ENCODE data around the gene NACC1.

DNA sequence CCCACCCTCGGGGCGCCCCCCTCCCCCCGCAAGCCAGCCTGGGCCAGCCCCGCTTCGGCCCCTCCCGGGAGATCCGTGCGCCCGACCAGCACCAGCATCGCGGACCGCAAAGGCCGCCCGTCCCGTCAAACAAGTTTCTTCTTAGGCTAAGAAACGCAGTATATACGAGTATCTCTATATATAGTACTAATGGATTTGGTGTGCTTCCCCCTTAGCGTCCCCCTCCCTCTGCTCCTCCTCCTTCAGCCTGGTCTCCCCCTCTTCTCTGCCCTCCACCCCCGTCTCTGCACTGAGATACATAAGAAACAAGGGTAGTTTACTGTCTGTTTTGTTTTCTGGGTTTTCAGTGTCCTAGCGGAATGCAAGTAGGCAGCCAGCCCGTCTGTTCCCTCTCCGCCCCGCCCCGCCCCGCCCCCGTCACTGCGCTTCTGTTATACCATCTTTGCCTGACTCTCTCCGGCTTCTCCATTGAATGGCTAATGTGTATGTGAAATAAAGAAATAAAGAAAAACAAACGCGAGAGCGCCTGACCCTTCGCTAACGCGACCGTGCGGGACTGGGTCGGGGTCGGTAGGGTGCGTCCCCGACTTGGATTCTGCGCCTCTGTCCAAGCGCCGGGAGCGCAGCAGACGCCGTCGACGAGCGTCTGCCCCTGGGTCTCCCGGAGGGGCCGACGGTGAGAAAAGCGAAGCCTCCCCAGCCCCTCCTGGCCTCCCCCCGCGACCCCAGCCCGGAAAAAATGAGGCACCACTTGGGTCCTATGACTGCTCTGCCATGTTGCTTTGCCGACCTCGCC lies 19.6 kb upstream of the NACC1 start:
- TF ChIP-seq, protein P1, sequence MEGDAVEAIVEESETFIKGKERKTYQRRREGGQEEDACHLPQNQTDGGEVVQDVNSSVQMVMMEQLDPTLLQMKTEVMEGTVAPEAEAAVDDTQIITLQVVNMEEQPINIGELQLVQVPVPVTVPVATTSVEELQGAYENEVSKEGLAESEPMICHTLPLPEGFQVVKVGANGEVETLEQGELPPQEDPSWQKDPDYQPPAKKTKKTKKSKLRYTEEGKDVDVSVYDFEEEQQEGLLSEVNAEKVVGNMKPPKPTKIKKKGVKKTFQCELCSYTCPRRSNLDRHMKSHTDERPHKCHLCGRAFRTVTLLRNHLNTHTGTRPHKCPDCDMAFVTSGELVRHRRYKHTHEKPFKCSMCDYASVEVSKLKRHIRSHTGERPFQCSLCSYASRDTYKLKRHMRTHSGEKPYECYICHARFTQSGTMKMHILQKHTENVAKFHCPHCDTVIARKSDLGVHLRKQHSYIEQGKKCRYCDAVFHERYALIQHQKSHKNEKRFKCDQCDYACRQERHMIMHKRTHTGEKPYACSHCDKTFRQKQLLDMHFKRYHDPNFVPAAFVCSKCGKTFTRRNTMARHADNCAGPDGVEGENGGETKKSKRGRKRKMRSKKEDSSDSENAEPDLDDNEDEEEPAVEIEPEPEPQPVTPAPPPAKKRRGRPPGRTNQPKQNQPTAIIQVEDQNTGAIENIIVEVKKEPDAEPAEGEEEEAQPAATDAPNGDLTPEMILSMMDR (CRISPR knock-in tag; IDR thresholded peaks at IDR 0.05): no peak
- no peak for TF ChIP-seq NR2C2 (CRISPR knock-in tag; IDR thresholded peaks at IDR 0.05; ENCODE audit: borderline replicate concordance)
- TF ChIP-seq, protein P2, sequence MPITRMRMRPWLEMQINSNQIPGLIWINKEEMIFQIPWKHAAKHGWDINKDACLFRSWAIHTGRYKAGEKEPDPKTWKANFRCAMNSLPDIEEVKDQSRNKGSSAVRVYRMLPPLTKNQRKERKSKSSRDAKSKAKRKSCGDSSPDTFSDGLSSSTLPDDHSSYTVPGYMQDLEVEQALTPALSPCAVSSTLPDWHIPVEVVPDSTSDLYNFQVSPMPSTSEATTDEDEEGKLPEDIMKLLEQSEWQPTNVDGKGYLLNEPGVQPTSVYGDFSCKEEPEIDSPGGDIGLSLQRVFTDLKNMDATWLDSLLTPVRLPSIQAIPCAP (CRISPR knock-in tag; IDR thresholded peaks at IDR 0.05; ENCODE audit: low read depth): no peak
- no peak for TF ChIP-seq GTF2F1 (IDR thresholded peaks at IDR 0.05; ENCODE audit: low read length)
- TF ChIP-seq, protein P3, sequence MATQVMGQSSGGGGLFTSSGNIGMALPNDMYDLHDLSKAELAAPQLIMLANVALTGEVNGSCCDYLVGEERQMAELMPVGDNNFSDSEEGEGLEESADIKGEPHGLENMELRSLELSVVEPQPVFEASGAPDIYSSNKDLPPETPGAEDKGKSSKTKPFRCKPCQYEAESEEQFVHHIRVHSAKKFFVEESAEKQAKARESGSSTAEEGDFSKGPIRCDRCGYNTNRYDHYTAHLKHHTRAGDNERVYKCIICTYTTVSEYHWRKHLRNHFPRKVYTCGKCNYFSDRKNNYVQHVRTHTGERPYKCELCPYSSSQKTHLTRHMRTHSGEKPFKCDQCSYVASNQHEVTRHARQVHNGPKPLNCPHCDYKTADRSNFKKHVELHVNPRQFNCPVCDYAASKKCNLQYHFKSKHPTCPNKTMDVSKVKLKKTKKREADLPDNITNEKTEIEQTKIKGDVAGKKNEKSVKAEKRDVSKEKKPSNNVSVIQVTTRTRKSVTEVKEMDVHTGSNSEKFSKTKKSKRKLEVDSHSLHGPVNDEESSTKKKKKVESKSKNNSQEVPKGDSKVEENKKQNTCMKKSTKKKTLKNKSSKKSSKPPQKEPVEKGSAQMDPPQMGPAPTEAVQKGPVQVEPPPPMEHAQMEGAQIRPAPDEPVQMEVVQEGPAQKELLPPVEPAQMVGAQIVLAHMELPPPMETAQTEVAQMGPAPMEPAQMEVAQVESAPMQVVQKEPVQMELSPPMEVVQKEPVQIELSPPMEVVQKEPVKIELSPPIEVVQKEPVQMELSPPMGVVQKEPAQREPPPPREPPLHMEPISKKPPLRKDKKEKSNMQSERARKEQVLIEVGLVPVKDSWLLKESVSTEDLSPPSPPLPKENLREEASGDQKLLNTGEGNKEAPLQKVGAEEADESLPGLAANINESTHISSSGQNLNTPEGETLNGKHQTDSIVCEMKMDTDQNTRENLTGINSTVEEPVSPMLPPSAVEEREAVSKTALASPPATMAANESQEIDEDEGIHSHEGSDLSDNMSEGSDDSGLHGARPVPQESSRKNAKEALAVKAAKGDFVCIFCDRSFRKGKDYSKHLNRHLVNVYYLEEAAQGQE (IDR thresholded peaks at IDR 0.05; ENCODE audit: borderline replicate concordance in 1 of 2, low read depth in 1 of 2, low read length in 2 of 2): no peak
- no peak for TF ChIP-seq JDP2 (CRISPR knock-in tag; IDR thresholded peaks at IDR 0.05; ENCODE audit: borderline replicate concordance)
- TF ChIP-seq, protein P4, sequence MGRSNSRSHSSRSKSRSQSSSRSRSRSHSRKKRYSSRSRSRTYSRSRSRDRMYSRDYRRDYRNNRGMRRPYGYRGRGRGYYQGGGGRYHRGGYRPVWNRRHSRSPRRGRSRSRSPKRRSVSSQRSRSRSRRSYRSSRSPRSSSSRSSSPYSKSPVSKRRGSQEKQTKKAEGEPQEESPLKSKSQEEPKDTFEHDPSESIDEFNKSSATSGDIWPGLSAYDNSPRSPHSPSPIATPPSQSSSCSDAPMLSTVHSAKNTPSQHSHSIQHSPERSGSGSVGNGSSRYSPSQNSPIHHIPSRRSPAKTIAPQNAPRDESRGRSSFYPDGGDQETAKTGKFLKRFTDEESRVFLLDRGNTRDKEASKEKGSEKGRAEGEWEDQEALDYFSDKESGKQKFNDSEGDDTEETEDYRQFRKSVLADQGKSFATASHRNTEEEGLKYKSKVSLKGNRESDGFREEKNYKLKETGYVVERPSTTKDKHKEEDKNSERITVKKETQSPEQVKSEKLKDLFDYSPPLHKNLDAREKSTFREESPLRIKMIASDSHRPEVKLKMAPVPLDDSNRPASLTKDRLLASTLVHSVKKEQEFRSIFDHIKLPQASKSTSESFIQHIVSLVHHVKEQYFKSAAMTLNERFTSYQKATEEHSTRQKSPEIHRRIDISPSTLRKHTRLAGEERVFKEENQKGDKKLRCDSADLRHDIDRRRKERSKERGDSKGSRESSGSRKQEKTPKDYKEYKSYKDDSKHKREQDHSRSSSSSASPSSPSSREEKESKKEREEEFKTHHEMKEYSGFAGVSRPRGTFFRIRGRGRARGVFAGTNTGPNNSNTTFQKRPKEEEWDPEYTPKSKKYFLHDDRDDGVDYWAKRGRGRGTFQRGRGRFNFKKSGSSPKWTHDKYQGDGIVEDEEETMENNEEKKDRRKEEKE (IDR thresholded peaks at IDR 0.05): no peak
- TF ChIP-seq ZNF644 (CRISPR knock-in tag; IDR thresholded peaks at IDR 0.05; ENCODE audit: low read depth): no peak

Data from HepG2 (cell line).